PC-9 (cell line): ENCODE results near the gene GCGR.

ENCODE experiments used
- CTCF ChIP-seq: fragments of 200-600 bp; sonication (generic); conservative IDR thresholded peaks from 2 replicates; pipeline ENCODE4 v1.6.1; 2017; ENCODE audit warnings: mixed run types, antibody characterized with exemption, mild to moderate bottlenecking, moderate library complexity
- EZH2 ChIP-seq: fragments of 200-600 bp; sonication (generic); IDR thresholded peaks from 2 replicates; pipeline ENCODE4 v1.8.0; 2017; ENCODE audit warnings: antibody characterized with exemption, low read depth

DNA sequence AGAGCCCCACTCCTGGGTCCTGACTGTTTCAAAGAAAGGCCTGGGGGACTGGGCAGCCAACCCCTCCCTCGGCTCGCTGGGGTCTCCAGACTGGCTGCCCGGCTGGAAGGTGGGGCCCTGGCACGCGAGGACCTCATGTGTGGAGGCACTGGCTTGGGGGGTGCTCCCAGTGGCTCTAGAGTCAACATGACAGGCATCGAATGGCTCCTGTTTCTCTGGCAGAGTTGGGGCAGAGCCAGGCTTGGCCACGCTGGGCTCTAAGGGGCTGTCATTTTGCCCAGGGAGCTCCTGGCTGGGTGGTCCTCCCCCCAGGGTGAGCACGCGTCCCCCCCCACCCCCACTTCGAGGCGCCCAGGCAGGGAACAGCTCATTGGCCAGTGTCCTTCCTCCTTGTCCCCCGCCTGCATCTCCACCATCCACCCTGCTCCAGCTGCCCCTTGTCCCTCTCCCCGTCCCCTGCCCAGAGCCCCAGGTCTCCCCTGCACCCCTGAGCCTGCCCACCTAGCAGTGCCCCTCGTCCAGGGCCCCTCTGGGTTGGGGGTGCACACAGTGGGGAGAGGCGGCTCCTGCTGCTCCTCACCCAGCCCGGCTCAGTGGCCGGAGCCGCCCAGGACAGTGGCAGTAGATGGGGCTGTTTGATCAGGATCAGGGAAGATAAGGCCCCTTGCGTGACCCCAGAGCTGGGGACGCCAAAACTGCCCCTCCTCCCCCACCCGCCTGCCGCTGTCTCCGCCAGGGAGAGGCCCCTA lies 2.7 kb downstream of the GCGR start:
- TF ChIP-seq CTCF (no peak), EZH2 (no peak)
